Embryonic facial prominence (tissue), 1 donor: Measurements from ENCODE around the gene CARD14.

Source experiments
- DNase-seq: peaks from one replicate; pipeline ENCODE4 v3.0.0-alpha.2; 2016; ENCODE audit errors: extremely low spot score

CARD14 gene

DNA sequence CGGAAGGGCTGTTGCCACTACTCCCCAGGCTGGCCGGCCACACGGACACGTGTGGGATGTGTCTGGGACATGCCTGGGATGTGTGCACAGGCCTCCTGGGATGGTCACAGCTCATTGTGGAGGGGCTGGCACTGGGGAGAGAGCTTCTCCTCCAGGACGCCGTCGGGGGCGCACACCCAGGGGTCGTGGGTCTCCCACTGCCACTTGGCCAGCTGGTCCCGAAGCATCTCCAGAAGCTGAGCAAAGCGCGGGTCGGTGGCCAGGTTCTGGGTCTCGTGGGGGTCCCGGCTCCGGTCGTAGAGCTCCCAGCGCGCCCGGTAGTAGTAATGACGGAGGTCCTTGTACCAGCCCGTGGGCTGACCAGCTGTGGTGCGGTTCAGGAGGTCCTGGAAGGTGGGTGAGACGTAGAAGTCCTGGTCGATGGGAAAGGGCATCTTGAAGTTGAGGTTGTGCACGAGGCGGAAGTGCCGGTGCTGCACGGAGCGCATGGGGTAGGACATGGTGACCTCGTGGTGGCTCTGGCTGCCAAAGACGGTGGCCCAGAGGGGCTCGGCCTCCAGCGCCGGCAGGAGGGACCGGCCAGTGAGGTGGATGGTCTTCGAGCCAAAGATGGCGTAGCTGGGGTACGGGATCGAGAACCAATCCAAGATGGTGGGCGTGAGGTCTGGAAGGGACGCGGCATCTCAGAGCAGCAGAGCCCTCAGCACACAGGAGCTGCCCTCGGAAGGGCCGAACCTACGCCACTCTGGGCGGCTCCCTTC is 40.7 kb downstream of the CARD14 start:
- DNase-seq = no peak

DNA sequence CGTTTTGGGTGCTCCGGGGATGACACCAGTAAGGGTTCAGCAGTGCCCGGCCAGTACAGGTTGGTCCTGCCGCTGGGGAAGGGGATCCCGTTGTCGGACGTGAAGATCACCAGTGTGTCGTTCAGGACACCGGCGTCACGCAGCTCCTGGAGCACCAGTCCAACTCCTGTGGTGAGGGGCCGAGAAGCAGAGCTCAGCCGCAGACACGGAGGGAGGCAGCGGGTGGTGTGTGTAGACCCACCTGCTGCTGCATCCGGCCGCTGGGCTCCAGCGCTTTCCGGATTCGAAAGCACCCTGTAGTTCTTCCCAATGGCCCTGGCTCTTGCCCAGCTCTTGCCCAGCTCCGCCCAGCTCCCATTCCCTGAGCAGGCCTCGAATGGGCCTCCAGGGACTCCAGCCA is 42.3 kb downstream of the CARD14 start:
- no peak for DNase-seq

DNA sequence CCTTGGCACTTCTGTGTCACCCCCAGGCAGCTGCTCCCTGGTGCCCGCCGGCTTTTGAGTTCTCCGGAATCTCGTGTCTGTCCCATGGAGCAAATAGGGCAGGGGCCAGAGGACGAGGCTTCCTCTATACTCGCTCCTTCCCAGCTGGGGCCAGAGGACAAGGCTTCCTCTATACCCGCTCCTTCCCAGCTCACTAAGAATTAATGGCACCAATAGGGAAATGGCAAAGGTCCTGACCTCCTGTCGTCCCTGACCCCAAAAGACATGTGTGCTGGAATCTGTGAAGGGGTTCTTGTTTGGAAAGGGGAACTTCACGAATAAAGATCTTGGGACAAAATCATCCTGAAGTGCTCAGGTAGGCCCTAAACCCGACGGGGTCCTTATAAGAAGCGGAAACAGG is 42.7 kb downstream of the CARD14 start:
- no peak for DNase-seq

- DNase-seq = no peak
These were observed 43.3 kb downstream of the CARD14 start for GRCh38 chr17:80212962-80213642.

DNA sequence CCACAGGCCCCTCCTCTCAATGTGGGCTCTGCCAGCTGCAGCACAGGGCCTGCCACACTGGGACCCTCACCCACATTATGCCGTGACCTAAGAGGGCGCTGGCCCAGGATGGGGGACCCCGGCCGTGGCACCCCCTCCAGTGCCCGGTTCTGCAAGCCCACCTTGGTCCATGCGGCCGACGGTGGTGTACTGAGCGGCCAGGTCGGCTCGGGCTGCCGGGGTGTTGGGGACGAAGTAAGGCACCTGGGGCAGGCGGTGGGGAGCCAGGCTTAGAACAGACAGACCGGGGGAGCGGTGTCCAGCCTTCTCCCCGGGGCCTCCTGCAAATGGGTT is 43.8 kb downstream of the CARD14 start:
- DNase-seq = no peak

DNA sequence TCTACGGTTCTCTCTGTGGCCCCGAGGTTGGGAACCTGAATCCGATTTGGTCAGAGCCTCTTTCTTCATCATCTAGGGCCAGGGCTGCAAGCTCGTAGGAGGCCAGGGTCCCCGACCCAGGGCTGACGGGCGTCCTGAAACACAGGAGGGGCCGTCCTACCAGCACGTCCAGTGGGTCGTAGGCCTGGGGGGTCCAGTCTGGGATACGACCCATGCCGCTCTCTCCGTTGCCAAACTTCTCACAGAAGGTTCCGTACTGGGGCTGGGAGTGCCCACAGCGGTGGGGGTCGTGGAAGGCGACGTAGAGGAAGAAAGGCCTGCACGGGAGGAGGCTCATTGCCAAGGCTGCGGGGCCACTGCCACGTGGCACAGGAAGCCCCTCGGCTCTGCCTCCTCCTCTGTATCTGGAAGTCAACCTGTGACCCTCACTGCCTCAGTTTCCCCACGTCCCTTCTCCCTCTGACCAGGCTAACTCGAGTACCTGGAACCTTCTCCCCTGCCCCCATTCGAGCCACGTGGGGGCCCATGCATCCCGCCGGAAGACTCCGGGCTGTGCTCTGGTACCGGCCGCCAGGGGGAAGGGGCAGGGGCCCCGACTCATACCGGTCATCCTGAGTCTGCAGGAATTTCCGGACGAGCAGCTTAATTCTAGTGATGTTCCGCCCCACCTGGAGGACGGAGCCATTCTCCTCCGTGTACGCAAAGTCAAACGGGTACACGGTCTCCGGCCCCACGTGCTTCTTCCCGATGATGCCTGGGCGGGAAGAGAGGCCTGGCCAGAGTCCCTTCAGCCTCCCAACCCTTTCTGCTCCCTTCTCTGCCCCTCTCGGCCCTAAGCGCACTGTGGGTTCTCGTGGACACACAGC is 44.4 kb downstream of the CARD14 start:
- no peak for DNase-seq

GRCh38 chr17:80214878-80215210 is 45.0 kb downstream of the CARD14 start:
- DNase-seq = no peak

- DNase-seq = no peak
These were observed 46.9 kb downstream of the CARD14 start for GRCh38 chr17:80216473-80217456.

DNA sequence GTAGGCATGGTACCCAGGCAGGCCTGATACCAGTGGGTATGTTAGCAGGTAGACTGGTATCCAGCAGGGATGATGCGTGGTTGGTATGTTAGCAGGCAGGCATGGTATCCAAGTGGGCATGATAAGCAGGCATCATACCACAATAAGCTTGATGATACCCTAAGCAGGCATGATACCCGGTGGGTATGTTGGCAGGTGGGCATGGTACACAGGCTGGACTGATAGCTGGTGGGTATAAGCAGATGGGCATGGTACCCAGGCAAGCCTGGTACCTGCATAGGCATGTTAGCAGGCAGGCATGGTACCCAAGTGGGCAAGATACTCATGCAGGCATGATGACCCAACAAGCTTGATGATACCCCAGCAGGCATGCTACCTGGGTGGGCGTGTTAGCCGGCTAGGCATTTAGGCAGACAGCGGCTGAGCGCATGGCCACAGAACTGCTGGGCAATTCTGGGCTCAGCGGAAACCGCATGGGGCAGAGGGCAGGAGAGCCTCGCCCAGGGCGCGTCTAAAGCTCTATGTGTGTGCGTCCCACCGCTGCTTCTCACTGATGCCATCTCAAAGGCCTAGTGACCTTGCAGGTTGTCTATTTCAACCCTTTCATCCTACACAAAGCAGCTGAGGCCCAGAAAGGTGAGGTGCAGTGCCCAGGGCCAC is 48.0 kb downstream of the CARD14 start:
- no peak for DNase-seq

DNA sequence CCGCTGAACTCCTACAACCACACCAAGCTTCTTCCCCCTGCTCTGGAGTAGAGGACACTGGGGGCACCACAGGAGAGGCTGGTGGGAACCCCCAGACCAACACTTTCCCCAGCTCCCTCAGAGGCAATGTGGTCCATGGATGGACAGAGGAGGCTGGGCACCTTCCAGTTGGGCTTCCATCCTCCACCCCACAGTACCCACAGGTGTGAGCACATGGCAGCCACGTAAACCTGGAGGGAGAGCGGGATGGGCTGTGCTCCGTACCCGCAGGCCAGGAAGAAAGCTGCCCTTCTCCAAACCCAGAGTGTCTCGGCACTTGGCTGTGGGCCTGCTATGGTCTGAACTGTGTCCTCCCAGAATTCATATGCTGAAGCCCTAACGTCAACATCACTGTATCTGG is 48.6 kb downstream of the CARD14 start:
- no peak for DNase-seq

- peak; percentile 34 for DNase-seq
These were observed 49.4 kb downstream of the CARD14 start for GRCh38 chr17:80219013-80219762.

DNA sequence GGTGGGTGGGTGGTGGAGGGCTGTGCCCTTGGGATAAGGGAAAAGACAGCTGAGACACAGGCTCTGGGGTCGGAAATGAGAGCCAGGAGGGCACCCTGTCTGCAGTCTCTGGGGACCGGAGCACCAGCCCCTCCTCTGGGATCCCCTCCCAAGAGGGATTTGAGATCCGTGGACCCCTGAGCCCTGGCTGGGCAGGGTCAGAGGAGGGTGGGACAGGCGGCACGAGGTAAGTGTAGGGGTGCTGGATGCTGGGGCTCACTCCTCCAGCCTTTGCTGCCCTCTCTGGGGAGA is 49.9 kb downstream of the CARD14 start:
- DNase-seq = no peak

DNA sequence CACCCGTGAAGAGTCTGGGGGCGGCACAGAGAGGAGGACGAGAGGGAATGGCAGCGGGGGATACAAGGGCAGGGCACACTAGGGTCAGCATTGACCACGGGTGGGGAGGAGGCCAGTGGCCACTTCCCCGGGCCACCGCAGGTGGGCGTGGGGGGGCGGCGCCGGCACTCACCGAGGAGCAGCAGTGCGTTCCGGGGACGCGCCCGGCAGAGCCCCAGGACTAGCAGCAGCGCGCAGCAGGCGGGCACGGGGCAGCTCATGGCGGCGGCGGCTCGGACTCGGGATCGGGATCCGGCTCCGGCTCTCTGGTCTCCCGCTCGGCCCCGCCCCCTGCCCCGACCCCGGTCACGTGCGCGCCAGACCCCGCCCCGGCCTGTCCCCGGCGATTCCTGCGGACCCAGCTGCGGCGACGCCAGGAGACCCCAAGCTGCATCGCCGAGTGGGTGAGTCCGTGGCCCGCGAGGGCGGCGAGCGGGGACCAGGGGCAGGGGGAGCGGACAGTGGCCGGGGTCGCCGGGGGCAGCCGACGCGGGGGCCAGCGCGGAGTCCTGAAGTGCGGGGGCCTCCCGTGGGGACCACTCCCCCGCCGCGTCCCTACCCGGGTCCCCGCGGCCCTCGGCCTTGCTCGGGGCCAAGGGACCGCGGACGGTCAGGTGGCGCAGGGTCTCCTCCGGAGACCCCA is 50.4 kb downstream of the CARD14 start, which contains the start of the genes SGSH and SLC26A11:
Gene SGSH, minus strand, starts transcription at position 280 of the 682 bp plus-strand sequence. Its CDS starts 20 bp downstream, at position 260.
Gene SLC26A11, plus strand, starts transcription at position 374 of the 682 bp plus-strand sequence. CDS start 1,134 bp downstream, outside the sequence.
- no peak for DNase-seq

- DNase-seq = no peak
These were observed 50.9 kb downstream of the CARD14 start for GRCh38 chr17:80220736-80221215.

GRCh38 chr17:80221351-80222105 is 51.7 kb downstream of the CARD14 start:
- no peak for DNase-seq

- DNase-seq = no peak
These were observed 52.7 kb downstream of the CARD14 start for GRCh38 chr17:80222376-80223141.

DNA sequence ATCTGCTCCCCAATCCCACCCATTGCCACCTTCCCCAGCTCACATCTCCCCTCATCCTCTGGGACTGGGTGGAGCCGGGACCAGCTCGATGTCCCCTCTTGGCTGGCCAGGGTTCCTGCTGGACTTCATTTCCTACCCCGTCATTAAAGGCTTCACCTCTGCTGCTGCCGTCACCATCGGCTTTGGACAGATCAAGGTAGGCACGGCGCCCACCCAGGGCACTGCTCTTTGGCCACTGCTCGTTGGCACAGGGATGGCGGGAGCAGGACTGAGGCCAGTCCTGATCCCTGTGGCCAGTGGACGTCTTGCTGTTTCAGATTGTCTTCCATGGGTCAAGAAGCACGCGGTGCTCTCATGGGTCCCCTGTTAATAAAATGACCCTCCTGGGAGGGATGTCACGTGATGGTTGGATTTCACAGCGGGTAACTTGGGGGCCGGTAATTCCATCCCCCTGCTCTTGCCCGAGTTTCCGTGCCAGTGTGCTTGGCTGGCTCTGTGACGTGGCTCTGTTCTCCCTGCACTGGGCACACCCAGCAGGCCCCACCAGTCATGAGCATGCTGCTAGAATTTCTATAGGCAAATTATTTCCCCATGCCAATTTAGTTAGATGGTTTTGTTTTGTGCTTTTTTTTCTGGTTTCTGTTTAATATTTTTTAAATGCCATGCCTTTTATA is 53.4 kb downstream of the CARD14 start:
- no peak for DNase-seq
